Measurements from ENCODE around the gene NMNAT2.

The NMNAT2 gene

DNA sequence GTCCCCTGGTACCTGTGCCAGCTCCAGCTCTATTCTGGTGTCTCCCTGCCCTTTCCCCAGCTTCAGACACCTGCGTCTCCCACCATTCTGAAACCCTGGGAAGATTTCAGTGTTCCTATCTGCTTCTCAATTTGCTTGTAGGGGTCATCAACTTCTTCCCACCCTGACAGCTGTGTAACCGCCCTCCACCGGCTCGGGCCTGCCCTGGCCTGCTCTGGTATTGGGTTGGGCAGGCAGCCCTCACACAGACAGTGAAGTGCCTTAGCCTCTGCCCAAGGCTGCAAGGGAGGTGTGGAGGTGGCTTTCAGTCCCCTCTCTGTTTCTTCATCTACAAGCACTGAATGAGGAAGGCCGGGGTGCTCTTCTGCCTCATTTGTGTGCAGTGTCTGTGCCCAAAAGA lies 134.9 kb downstream of the NMNAT2 start:
- Histone ChIP-seq H3K9me3 (ENCODE audit: control insufficient read depth, low read length) (no peaks in the 10 kb centered on the region), H3K27me3 (replicated peaks; ENCODE audit: control insufficient read depth, insufficient read depth, low read length) (no peaks in the 10 kb centered on the region), H3K36me3 (ENCODE audit: control insufficient read depth, insufficient read depth, low read length, severe bottlenecking) (no peaks in the 10 kb centered on the region), H3K4me3 (ENCODE audit: low read length) (no peak overlapping the region), H3K9ac (ENCODE audit: low read length) (no peak overlapping the region), H3K4me1 (ENCODE audit: control insufficient read depth, insufficient read depth, low read length) (peaks cover 48% of the 10 kb centered on the region)
- DNase-seq (ENCODE audit: low read depth): no peak

DNA sequence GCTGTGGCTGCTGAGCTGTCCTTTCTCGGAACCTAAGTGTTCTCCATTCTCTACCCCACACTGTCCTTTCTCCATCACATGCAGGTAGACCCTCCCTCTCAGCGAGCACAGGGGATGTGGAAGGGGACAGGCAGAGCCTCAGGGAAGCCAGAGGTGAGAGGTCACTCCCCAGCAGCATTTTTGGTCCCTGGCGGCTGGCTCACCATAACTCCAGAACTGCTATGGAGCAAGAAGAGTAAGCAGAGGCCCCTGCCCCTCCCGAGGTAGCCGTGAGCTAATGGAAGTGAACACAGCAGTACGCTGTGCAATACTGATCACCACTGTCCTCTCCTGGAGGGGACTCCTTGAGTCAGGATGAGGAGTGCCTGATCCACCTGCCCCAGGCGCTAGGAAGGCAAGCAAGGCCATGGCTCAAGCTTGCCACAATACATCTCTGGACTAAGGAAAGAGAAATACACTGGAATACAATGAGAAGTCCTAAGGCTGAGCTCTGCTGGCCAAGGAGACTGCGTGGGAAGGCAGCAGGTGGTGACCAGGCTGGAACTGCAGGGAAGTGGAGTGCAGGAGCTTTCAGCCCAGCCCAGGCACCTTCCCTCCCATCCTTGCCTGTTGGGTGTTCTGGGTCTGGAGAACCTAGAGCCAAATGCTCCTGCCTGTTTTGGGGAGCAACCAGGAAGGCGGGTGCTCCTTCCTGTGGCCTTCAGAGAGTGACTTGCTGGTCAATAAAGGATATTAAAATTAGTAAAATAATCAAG lies 135.9 kb downstream of the NMNAT2 start:
- DNase-seq (ENCODE audit: low read depth): no peak
- peak overlapping the region; percentile 86 for H3K9ac ChIP-seq (ENCODE audit: low read length)
- no peaks in the 10 kb centered on the region for H3K9me3 ChIP-seq (ENCODE audit: control insufficient read depth, low read length)
- peak overlapping the region; percentile 54 for H3K4me3 ChIP-seq (ENCODE audit: low read length)
- no peaks in the 10 kb centered on the region for H3K36me3 ChIP-seq (ENCODE audit: control insufficient read depth, insufficient read depth, low read length, severe bottlenecking)
- H3K27me3 ChIP-seq (replicated peaks; ENCODE audit: control insufficient read depth, insufficient read depth, low read length): no peaks in the 10 kb centered on the region
- peaks cover 53% of the 10 kb centered on the region for H3K4me1 ChIP-seq (ENCODE audit: control insufficient read depth, insufficient read depth, low read length)

DNA sequence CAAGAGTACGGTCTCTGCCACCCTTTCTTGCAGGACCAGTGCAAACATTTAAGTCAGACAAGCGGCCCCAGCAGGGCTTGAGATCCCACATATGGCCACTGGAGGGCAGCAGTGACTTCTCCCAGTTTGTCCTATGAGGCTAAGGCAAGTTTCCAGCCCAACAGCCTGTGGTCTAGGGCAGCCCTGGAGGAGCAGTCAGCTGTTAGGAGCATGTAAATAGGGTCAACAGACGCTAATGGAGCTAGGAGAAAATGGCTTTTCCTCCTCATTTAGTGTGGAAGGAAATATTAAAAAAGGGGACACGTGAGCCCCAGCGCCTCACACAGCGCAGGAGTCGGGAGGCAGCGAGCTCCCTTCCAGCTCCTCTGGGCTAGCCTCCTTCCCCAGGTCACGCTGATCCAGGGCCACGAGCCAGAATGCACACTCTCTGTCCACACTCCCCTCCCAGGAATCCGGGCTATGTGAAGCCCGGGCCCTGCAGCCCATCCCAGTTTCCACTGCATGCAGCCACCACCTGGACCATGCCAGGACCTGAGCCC lies 136.6 kb downstream of the NMNAT2 start:
- peaks cover 52% of the 10 kb centered on the region for H3K4me1 ChIP-seq (ENCODE audit: control insufficient read depth, insufficient read depth, low read length)
- H3K9me3 ChIP-seq (ENCODE audit: control insufficient read depth, low read length): no peaks in the 10 kb centered on the region

DNA sequence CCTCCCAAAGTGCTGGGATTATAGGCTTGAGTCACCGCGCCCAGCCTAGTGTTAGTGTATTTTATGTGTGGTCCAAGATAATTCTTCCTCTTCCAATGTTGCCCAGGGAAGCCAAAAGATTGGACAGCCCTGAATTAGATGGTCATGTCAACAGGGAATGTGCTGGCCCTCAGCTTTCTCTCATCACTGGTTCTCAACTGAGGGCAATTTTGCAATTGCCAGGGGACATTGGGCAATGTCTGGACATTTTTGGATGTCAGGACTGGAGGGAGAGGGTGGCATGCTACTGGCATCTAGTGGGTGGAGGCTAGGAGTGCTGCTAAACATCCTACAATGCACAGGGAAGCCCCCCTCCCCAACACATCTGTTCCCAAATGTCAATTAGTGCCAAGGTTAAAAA lies 137.1 kb downstream of the NMNAT2 start:
- no peaks in the 10 kb centered on the region for H3K9me3 ChIP-seq (ENCODE audit: control insufficient read depth, low read length)
- peak overlapping the region; percentile 86 for H3K9ac ChIP-seq (ENCODE audit: low read length)
- no peaks in the 10 kb centered on the region for H3K36me3 ChIP-seq (ENCODE audit: control insufficient read depth, insufficient read depth, low read length, severe bottlenecking)
- H3K4me3 ChIP-seq (ENCODE audit: low read length): peak overlapping the region; percentile 54
- no peaks in the 10 kb centered on the region for H3K27me3 ChIP-seq (replicated peaks; ENCODE audit: control insufficient read depth, insufficient read depth, low read length)
- peak; percentile 86 for DNase-seq (ENCODE audit: low read depth)
- H3K4me1 ChIP-seq (ENCODE audit: control insufficient read depth, insufficient read depth, low read length): peaks cover 57% of the 10 kb centered on the region

More for the DNA sequence above, 136.6 kb downstream of the NMNAT2 start:
- H3K27me3 ChIP-seq (replicated peaks; ENCODE audit: control insufficient read depth, insufficient read depth, low read length): no peaks in the 10 kb centered on the region
- peak; percentile 94 for DNase-seq (ENCODE audit: low read depth)
- no peaks in the 10 kb centered on the region for H3K36me3 ChIP-seq (ENCODE audit: control insufficient read depth, insufficient read depth, low read length, severe bottlenecking)
- H3K9ac ChIP-seq (ENCODE audit: low read length): peak overlapping the region; percentile 86
- peak overlapping the region; percentile 54 for H3K4me3 ChIP-seq (ENCODE audit: low read length)

DNA sequence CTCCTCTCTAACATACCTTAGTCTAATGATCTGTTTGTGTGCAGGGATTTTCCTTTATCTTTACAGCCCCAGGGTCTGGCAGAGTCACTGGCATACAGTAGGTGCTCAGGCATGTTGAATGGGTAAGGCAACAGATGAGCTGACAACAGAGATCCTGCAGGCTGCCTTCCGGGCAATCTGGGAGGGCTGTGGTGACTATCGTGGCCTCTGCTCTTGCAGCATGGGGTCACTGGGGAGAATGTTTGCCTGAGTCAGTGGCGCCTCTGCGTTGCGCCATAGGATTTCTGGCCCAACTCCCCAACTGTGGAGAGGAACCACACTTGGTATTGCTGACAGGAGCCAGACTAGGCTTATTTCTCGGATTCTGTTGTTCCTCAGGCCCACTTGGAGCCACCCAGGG lies 138.3 kb downstream of the NMNAT2 start:
- peaks cover 59% of the 10 kb centered on the region for H3K4me1 ChIP-seq (ENCODE audit: control insufficient read depth, insufficient read depth, low read length)
- no peaks in the 10 kb centered on the region for H3K36me3 ChIP-seq (ENCODE audit: control insufficient read depth, insufficient read depth, low read length, severe bottlenecking)
- no peaks in the 10 kb centered on the region for H3K9me3 ChIP-seq (ENCODE audit: control insufficient read depth, low read length)
- no peaks in the 10 kb centered on the region for H3K27me3 ChIP-seq (replicated peaks; ENCODE audit: control insufficient read depth, insufficient read depth, low read length)
- peak; percentile 70 for DNase-seq (ENCODE audit: low read depth)
- peak overlapping the region; percentile 86 for H3K9ac ChIP-seq (ENCODE audit: low read length)
- H3K4me3 ChIP-seq (ENCODE audit: low read length): no peak overlapping the region

DNA sequence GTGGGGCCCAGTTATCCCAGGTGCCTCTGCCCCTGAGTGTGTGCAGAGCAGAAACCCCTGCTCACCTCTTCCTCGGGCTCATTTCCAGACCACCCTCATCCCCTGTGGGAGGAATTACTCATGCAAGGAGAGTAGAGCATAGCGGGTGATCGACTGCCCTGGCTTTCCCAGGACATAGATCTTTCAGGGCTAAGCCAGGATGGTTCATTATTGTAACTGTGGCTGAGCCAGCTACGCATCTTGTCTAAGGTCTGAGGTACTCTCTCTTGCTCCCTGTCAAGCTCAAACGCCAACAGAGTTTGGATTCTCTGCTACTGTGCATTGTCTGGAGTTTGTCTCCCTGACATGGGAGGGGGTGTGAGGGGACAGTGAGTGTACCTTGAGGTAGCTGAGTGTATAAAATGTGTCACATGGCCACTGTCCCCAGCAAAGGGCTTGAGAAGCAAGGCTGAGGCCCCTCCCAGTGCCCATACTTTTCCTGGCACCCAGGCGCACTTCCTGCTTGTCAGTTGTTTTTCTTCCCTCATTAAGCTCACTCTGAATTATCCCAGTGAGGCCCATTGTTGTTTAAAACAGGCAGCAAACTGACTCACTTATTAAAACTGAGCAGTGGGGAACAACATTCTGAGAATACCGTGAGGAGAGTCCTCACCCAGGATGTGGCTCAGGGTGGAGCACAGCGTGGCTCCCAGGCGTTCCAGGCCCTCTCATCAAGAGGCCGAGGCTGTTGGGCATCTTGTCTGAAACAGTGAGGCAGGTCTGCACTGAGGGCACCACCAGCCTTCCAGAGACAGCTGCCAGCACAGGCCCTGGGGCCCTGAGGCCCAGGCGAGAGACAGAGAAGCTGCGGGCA lies 139.2 kb downstream of the NMNAT2 start:
- peak; percentile 75 for DNase-seq (ENCODE audit: low read depth)
- H3K36me3 ChIP-seq (ENCODE audit: control insufficient read depth, insufficient read depth, low read length, severe bottlenecking): no peaks in the 10 kb centered on the region
- H3K4me1 ChIP-seq (ENCODE audit: control insufficient read depth, insufficient read depth, low read length): peaks cover 61% of the 10 kb centered on the region
- peak overlapping the region; percentile 83 for H3K9ac ChIP-seq (ENCODE audit: low read length)
- peak overlapping the region; percentile 17 for H3K4me3 ChIP-seq (ENCODE audit: low read length)
- no peaks in the 10 kb centered on the region for H3K9me3 ChIP-seq (ENCODE audit: control insufficient read depth, low read length)
- H3K27me3 ChIP-seq (replicated peaks; ENCODE audit: control insufficient read depth, insufficient read depth, low read length): no peaks in the 10 kb centered on the region

DNA sequence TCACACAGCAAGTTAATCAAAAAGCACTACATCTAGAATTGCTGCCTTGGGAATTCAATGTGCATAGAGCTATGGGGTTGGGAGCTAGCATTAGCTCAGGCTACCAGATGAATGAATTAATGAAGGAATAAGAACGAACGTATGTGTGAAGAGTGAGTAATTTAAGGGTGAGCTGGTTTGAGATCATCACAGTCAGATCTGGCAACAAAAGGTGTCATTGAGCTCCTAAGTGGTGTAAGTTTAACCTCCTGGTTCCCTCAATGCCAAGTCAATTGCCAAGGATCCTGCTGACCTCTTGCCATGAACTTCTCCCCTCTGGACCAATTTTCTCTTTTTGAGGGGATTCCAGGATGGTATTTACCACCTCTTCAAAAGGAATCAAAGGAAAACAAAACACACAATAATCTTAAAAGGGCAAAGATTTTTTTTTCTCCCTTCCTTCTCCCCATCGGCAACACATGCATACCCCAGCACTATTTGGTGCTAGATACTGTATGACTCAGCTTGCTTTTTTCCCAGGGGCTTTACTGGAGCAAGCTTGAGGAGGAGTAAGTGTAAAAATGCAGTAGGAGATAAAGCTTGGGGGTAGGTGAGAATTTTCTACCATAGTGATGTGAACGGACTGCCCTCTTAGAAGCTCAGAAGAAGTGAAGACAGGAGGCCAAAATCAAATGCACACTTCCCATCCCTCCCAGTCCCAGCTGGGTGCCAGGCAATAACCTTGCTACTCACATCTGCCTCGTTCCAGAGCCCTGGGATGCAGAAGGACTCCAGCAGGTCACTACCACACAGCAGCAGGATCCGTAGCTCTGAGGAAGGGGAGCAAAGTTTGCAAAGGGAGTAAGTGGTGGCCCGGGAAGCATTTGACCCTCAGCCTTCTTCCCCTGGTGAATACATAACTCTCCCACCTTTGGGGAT lies 140.1 kb downstream of the NMNAT2 start:
- H3K4me3 ChIP-seq (ENCODE audit: low read length): peak overlapping the region; percentile 17
- peaks cover 67% of the 10 kb centered on the region for H3K4me1 ChIP-seq (ENCODE audit: control insufficient read depth, insufficient read depth, low read length)
- DNase-seq (ENCODE audit: low read depth): peak; percentile 42
- no peaks in the 10 kb centered on the region for H3K9me3 ChIP-seq (ENCODE audit: control insufficient read depth, low read length)
- H3K36me3 ChIP-seq (ENCODE audit: control insufficient read depth, insufficient read depth, low read length, severe bottlenecking): no peaks in the 10 kb centered on the region
- peak overlapping the region; percentile 83 for H3K9ac ChIP-seq (ENCODE audit: low read length)
- H3K27me3 ChIP-seq (replicated peaks; ENCODE audit: control insufficient read depth, insufficient read depth, low read length): no peaks in the 10 kb centered on the region

DNA sequence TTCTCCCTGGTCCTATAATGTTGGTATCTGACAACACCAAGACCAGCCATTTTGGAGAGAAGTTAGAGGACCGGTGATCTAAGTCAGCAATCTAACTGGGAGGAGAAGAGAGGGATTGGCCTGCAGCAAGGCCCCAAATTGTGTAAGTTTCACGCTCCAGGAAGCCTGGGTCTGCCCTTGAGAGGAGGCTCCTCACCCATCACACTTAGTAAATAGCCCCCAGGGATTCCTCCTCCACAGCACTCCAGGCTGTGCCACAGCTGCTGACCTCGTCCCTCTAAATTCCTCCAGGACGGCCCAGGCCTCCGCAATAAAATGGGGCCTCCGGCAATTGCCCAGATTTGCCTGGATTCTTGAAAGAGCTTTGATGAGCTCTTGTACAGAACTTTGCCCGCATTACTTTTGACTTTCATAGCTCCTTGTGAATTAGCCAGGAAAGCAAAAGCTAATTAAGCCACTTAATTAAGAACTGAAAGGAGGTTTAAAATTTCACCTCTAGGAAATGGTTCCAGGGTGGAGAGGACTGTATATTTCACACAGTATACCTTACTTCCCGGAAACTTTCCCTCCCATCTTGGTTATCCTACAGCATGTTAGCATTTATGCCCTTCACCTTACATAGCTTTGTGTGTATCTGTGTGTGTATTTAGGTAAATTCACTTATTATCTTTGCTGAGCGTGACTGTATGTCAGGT lies 141.6 kb downstream of the NMNAT2 start:
- Histone ChIP-seq H3K9ac (ENCODE audit: low read length) (no peak overlapping the region), H3K4me1 (ENCODE audit: control insufficient read depth, insufficient read depth, low read length) (peaks cover 64% of the 10 kb centered on the region), H3K9me3 (ENCODE audit: control insufficient read depth, low read length) (no peaks in the 10 kb centered on the region), H3K27me3 (replicated peaks; ENCODE audit: control insufficient read depth, insufficient read depth, low read length) (no peaks in the 10 kb centered on the region), H3K4me3 (ENCODE audit: low read length) (no peak overlapping the region), H3K36me3 (ENCODE audit: control insufficient read depth, insufficient read depth, low read length, severe bottlenecking) (no peaks in the 10 kb centered on the region)
- DNase-seq (ENCODE audit: low read depth): no peak

DNA sequence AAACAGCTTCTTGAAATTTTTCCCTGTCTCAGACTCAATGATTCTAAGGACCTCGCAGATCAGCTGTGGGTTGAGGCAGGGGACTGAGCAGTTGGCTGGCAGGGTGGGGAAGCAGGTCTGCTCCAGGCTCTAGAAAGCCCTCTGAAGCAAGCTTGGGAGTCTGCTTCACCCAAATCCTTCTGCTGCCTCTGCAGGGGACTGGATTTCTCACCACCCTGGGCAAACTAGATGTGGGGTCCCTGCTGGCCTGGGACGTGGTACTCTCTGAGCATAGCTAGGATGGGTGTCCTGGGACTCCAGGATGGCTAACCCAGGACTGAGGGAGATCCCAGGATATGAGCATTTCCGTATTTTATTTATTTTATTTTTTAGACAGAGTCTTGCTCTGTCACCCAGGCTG lies 142.9 kb downstream of the NMNAT2 start:
- Histone ChIP-seq H3K4me1 (ENCODE audit: control insufficient read depth, insufficient read depth, low read length) (peaks cover 65% of the 10 kb centered on the region), H3K4me3 (ENCODE audit: low read length) (no peak overlapping the region), H3K9ac (ENCODE audit: low read length) (peak overlapping the region; percentile 32), H3K36me3 (ENCODE audit: control insufficient read depth, insufficient read depth, low read length, severe bottlenecking) (no peaks in the 10 kb centered on the region), H3K9me3 (ENCODE audit: control insufficient read depth, low read length) (no peaks in the 10 kb centered on the region), H3K27me3 (replicated peaks; ENCODE audit: control insufficient read depth, insufficient read depth, low read length) (no peaks in the 10 kb centered on the region)
- DNase-seq (ENCODE audit: low read depth): no peak

DNA sequence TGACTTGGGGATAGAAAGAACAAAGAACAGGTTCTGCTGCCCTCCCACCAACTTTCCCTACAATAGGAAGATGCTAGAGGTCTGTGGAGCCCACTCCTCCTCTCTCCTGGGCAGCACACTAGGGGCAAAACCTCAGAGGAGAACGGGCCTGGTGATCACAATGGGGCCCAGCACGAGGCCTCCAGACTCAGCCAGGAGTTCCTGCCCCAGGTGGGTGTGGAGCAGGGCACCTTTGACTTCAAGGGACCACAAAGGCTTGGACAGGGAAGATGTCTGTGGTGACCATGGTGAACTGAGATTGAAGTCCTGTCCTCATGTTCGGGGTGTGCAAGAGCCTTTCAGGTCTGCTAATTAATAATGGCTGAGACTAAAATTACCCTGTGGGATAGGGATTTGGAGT lies 143.3 kb downstream of the NMNAT2 start:
- no peaks in the 10 kb centered on the region for H3K9me3 ChIP-seq (ENCODE audit: control insufficient read depth, low read length)
- no peaks in the 10 kb centered on the region for H3K27me3 ChIP-seq (replicated peaks; ENCODE audit: control insufficient read depth, insufficient read depth, low read length)
- peaks cover 64% of the 10 kb centered on the region for H3K4me1 ChIP-seq (ENCODE audit: control insufficient read depth, insufficient read depth, low read length)
- peak overlapping the region; percentile 32 for H3K9ac ChIP-seq (ENCODE audit: low read length)
- no peaks in the 10 kb centered on the region for H3K36me3 ChIP-seq (ENCODE audit: control insufficient read depth, insufficient read depth, low read length, severe bottlenecking)
- no peak overlapping the region for H3K4me3 ChIP-seq (ENCODE audit: low read length)
- no peak for DNase-seq (ENCODE audit: low read depth)

All from adipocyte (in vitro differentiated cells).